MM.1S (cell line): ENCODE results near the gene CACNA1C.

Experiments used
- DNase-seq: peaks from one replicate; pipeline ENCODE4 v3.0.0-alpha.2; 2015
- H2AFZ ChIP-seq: fragments of 300-600 bp; sonication (generic); 2 replicates; pipeline ENCODE4 v1.6.0; 2016; ENCODE audit warnings: antibody characterized with exemption, low read length
- H3F3A ChIP-seq: fragments of 300-600 bp; sonication (generic); 2 replicates; pipeline ENCODE4 v1.6.1; 2016; ENCODE audit warnings: mild to moderate bottlenecking, antibody characterized with exemption, low read length, moderate library complexity, mixed read lengths; ENCODE audit not compliant: insufficient read depth
- H3K27ac ChIP-seq: fragments of 300-600 bp; sonication (generic); 2 replicates; pipeline ENCODE4 v1.5.1; 2016; ENCODE audit warnings: mild to moderate bottlenecking, low read length
- H3K27me3 ChIP-seq: fragments of 300-600 bp; sonication (generic); replicated peaks from 2 replicates; pipeline ENCODE4 v1.6.0; 2016; ENCODE audit warnings: low read length; ENCODE audit not compliant: insufficient read depth
- H3K36me3 ChIP-seq: fragments of 300-600 bp; sonication (generic); replicated peaks from 2 replicates; pipeline ENCODE4 v1.6.1; 2016; ENCODE audit warnings: mild to moderate bottlenecking, low read length, mixed read lengths; ENCODE audit not compliant: insufficient read depth
- H3K4me1 ChIP-seq: fragments of 300-600 bp; sonication (generic); 2 replicates; pipeline ENCODE4 v1.6.1; 2016; ENCODE audit warnings: low read length, mixed read lengths
- H3K4me2 ChIP-seq: fragments of 300-600 bp; sonication (generic); 2 replicates; pipeline ENCODE4 v1.6.0; 2016; ENCODE audit warnings: low read depth, low read length
- H3K4me3 ChIP-seq: fragments of 300-600 bp; sonication (generic); 2 replicates; pipeline ENCODE4 v1.5.1; 2016; ENCODE audit warnings: low read length, mixed read lengths
- H3K79me2 ChIP-seq: fragments of 300-600 bp; sonication (generic); 2 replicates; pipeline ENCODE4 v1.6.1; 2016; ENCODE audit warnings: mixed run types, low read length, mixed read lengths
- H3K9ac ChIP-seq: fragments of 300-600 bp; sonication (generic); 2 replicates; pipeline ENCODE4 v1.6.1; 2016; ENCODE audit warnings: low read length, mixed read lengths
- H3K9me2 ChIP-seq: fragments of 300-600 bp; sonication (generic); replicated peaks from 2 replicates; pipeline ENCODE4 v1.6.1; 2016; ENCODE audit warnings: mild to moderate bottlenecking, low read length, mixed read lengths; ENCODE audit not compliant: insufficient read depth
- H3K9me3 ChIP-seq: fragments of 300-600 bp; sonication (generic); replicated peaks from 2 replicates; pipeline ENCODE4 v1.6.1; 2016; ENCODE audit warnings: mild to moderate bottlenecking, low read length, mixed read lengths; ENCODE audit not compliant: insufficient read depth
- H4K20me1 ChIP-seq: fragments of 300-600 bp; sonication (generic); 2 replicates; pipeline ENCODE4 v1.6.1; 2016; ENCODE audit warnings: mild to moderate bottlenecking, low read length, moderate library complexity, mixed read lengths; ENCODE audit not compliant: insufficient read depth
- EZH2 ChIP-seq: fragments of 300-600 bp; sonication (generic); optimal IDR thresholded peaks from 2 replicates; pipeline ENCODE3; 2017; ENCODE audit warnings: low read depth, mild to moderate bottlenecking, antibody characterized with exemption, low read length, mixed read lengths
- EZH2phosphoT487 ChIP-seq: fragments of 300-600 bp; sonication (generic); IDR thresholded peaks from 2 replicates; pipeline ENCODE4 v1.6.1; 2018; ENCODE audit warnings: antibody characterized with exemption, low read length
- TF ChIP-seq, protein P1 (sequence below): fragments of 300-600 bp; sonication (generic); IDR thresholded peaks from 2 replicates; pipeline ENCODE4 v1.5.1; 2016; ENCODE audit warnings: antibody characterized with exemption, low read length, mixed read lengths

Gene CACNA1C

DNA sequence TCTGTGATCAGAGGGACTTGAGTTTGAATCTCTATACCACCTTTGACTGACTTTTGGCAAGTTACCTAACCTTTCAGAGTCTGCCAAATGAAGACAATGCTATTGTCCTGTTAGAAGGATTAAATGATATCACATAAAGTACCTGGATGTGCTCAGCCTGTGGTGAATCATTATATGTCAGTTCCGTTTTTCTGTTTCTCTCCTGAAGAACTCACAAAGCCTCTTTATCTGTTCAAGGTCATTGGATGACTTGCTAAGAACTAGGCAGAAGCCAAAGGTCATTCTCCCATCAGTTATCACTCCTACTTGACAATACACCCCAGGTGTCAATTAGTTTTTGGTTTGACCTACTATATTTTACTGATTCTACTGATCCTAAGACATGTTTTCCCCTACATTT is 174.6 kb downstream of the CACNA1C start:
- Histone ChIP-seq H2AFZ (no peak overlapping the region), H3K27me3 (no peaks in the 10 kb centered on the region), H3K9me2 (no peaks in the 10 kb centered on the region), H4K20me1 (no peaks in the 10 kb centered on the region), H3F3A (no peaks in the 10 kb centered on the region), H3K27ac (no peak overlapping the region), H3K4me2 (no peak overlapping the region), H3K9ac (no peak overlapping the region), H3K79me2 (no peaks in the 10 kb centered on the region), H3K4me1 (no peaks in the 10 kb centered on the region), H3K4me3 (no peak overlapping the region), H3K36me3 (no peaks in the 10 kb centered on the region), H3K9me3 (no peaks in the 10 kb centered on the region)
- TF ChIP-seq, protein P1, sequence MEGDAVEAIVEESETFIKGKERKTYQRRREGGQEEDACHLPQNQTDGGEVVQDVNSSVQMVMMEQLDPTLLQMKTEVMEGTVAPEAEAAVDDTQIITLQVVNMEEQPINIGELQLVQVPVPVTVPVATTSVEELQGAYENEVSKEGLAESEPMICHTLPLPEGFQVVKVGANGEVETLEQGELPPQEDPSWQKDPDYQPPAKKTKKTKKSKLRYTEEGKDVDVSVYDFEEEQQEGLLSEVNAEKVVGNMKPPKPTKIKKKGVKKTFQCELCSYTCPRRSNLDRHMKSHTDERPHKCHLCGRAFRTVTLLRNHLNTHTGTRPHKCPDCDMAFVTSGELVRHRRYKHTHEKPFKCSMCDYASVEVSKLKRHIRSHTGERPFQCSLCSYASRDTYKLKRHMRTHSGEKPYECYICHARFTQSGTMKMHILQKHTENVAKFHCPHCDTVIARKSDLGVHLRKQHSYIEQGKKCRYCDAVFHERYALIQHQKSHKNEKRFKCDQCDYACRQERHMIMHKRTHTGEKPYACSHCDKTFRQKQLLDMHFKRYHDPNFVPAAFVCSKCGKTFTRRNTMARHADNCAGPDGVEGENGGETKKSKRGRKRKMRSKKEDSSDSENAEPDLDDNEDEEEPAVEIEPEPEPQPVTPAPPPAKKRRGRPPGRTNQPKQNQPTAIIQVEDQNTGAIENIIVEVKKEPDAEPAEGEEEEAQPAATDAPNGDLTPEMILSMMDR: no peak
- no peak for TF ChIP-seq EZH2
- TF ChIP-seq EZH2phosphoT487: no peak
- no peak for DNase-seq

DNA sequence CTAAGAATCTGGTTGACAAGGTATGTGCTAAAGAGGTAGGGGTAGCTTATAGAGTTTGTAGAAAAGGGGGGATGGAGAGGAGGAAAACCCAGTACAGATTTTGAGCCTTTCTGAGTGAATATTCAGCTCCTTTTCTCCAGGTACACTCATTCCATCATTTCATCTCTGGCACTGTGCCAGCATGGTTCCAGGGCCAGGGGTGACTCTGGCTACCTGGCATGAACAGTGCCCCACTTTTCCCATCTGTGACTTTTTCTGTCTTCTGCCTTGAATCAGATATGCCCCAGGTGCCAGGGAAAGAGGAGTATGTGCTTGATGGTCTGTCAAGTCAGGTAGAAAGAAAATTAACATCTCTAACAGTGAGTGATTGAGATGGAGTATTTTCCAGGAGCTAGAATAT is 175.7 kb downstream of the CACNA1C start:
- Histone ChIP-seq H3K9me2 (no peaks in the 10 kb centered on the region), H3K4me3 (no peak overlapping the region), H3K9ac (no peak overlapping the region), H3K9me3 (no peaks in the 10 kb centered on the region), H2AFZ (no peak overlapping the region), H4K20me1 (no peaks in the 10 kb centered on the region), H3K27me3 (no peaks in the 10 kb centered on the region), H3F3A (no peaks in the 10 kb centered on the region), H3K4me2 (no peak overlapping the region), H3K79me2 (no peaks in the 10 kb centered on the region), H3K4me1 (no peaks in the 10 kb centered on the region), H3K27ac (no peak overlapping the region), H3K36me3 (no peaks in the 10 kb centered on the region)
- DNase-seq: no peak
- TF ChIP-seq, protein P1: no peak
- TF ChIP-seq EZH2phosphoT487 (no peak), EZH2 (no peak)

DNA sequence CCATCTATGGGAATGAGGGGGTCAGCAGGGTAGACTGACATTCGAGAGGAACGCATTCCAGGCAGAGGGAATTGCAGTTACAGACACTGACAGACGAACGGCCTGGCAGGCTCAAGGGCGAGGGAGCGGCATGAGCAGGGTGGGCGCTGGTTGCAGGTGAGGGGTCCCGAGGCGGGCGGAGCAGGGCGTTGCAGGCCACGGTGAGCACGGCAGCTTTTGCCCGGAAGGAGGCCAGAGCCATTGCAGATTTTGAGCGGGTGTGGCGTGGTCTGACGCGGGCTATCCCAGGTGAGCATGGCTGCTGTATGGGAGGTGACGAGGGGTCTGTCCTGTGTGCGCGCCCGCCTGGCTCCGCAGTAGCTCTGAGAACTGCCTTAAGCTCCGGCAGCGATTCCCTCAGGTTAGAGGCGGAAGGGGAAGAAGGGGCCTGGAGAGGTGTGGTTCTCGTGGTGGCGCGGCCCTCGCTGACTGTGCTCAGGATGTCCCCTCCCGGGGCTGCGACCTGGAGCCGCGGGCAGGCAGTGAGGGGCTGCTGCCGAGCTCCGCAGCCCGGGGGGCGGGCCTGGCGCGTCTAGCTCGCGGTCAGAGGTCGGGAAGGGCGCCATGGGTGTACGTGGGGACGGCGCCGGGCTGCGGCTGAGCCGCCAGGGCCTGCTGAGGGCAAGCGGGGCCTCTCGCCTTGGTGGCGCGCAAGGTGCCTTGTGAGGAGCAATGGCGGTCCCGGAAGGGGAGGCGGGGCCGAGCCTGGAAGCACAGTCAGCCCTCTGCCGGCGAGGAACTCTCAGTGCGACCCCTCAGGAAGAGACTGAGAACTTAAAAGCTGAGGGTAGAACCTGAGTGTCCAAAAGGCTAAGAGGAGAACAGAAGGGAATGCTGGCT is 177.1 kb downstream of the CACNA1C start:
- H3K9me3 ChIP-seq: no peaks in the 10 kb centered on the region
- no peaks in the 10 kb centered on the region for H3K36me3 ChIP-seq
- no peak for DNase-seq
- H2AFZ ChIP-seq: no peak overlapping the region
- no peaks in the 10 kb centered on the region for H3F3A ChIP-seq
- H3K4me1 ChIP-seq: no peaks in the 10 kb centered on the region
- no peak overlapping the region for H3K4me2 ChIP-seq
- H3K27me3 ChIP-seq: no peaks in the 10 kb centered on the region
- no peak overlapping the region for H3K4me3 ChIP-seq
- no peak overlapping the region for H3K27ac ChIP-seq
- TF ChIP-seq EZH2 (no peak), EZH2phosphoT487 (no peak)
- TF ChIP-seq, protein P1: no peak
- no peaks in the 10 kb centered on the region for H3K9me2 ChIP-seq
- H3K9ac ChIP-seq: no peak overlapping the region
- no peaks in the 10 kb centered on the region for H4K20me1 ChIP-seq
- no peaks in the 10 kb centered on the region for H3K79me2 ChIP-seq
